ENCODE data around the gene MAP3K2. TPM values are rescaled to one million over a fixed set of nuclear protein-coding genes. Genes with fewer than 3 reads are reported as not detected.

Gene MAP3K2
- total RNA-seq, 1 donor from 2014 or later = 34.5 TPM

DNA sequence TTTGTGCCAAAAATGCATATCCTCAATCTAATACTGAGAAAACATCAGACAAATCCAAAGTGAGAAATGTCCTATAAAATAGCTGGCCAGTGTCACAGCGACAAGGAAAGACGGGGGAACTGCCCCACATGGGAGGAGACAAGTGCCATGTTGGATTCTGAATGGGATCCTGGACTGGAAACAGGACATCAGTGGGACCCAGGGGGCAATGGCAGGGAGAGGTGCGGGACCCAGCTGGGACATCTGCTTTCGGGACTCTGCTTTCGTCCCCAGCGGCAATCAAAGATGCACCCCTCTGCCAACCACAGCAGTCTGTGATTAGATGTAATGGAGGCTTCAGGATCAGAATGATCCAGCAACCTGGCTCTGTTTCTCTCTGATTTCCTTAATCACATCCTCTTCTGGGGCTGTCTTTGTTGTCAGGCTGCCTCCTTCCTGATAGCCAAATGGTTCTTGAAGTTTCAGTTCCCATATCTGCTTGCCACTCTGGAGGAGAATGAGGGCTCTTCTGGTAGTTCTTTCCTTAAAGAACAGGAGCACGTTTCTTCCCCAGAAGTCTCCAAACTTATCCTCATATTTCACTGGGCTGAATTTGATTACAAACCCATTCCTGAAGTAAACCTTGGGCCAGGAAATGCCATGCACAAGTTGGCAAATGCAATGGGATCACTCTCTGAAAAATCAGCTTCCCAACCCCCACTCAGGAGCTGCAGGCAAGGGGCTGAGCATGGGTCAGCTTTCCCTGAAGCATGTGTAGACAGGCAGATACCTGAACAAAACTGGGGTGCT lies 16.9 kb upstream of the MAP3K2 start:
- Mint-ChIP-seq H3K4me1 (ENCODE audit: low read depth) (peaks cover 6% of the 10 kb centered on the region), H3K4me3 (ENCODE audit: low read depth) (no peak overlapping the region), H3K27me3 (peaks cover 27% of the 10 kb centered on the region), H3K36me3 (ENCODE audit: insufficient read depth) (no peaks in the 10 kb centered on the region), H3K9me3 (ENCODE audit: low read depth) (no peaks in the 10 kb centered on the region), H3K27ac (no peak overlapping the region)
- no peak for DNase-seq (ENCODE audit: low spot score, unreplicated experiment)
- TF ChIP-seq, protein P1, sequence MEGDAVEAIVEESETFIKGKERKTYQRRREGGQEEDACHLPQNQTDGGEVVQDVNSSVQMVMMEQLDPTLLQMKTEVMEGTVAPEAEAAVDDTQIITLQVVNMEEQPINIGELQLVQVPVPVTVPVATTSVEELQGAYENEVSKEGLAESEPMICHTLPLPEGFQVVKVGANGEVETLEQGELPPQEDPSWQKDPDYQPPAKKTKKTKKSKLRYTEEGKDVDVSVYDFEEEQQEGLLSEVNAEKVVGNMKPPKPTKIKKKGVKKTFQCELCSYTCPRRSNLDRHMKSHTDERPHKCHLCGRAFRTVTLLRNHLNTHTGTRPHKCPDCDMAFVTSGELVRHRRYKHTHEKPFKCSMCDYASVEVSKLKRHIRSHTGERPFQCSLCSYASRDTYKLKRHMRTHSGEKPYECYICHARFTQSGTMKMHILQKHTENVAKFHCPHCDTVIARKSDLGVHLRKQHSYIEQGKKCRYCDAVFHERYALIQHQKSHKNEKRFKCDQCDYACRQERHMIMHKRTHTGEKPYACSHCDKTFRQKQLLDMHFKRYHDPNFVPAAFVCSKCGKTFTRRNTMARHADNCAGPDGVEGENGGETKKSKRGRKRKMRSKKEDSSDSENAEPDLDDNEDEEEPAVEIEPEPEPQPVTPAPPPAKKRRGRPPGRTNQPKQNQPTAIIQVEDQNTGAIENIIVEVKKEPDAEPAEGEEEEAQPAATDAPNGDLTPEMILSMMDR (IDR thresholded peaks at IDR 0.05; ENCODE audit: unreplicated experiment) = no peak

DNA sequence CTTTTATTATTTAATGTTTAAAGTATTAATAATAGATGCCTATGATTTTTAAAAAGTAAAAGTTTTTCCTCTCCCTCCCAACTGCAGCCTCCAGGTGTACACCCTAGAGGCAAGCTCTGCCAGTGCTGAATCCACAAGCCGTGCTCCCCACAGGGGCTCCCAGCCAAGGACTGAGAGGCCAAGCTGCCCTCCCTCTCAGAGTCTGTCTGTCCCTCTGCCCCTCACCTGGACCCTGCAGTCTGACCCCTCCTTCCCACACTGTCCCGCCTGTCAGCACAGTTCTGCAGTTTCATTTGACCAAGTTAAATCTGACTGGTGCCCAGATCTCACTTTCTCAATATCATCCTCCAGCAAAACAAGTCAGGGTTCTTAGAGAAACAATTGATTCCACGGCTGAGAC lies 15.7 kb upstream of the MAP3K2 start:
- Mint-ChIP-seq H3K4me3 (ENCODE audit: low read depth) (no peak overlapping the region), H3K27ac (no peak overlapping the region), H3K4me1 (ENCODE audit: low read depth) (peaks cover 6% of the 10 kb centered on the region), H3K27me3 (peaks cover 31% of the 10 kb centered on the region), H3K9me3 (ENCODE audit: low read depth) (no peaks in the 10 kb centered on the region), H3K36me3 (ENCODE audit: insufficient read depth) (no peaks in the 10 kb centered on the region)
- no peak for DNase-seq (ENCODE audit: low spot score, unreplicated experiment)
- TF ChIP-seq, protein P1 (IDR thresholded peaks at IDR 0.05; ENCODE audit: unreplicated experiment) = no peak

DNA sequence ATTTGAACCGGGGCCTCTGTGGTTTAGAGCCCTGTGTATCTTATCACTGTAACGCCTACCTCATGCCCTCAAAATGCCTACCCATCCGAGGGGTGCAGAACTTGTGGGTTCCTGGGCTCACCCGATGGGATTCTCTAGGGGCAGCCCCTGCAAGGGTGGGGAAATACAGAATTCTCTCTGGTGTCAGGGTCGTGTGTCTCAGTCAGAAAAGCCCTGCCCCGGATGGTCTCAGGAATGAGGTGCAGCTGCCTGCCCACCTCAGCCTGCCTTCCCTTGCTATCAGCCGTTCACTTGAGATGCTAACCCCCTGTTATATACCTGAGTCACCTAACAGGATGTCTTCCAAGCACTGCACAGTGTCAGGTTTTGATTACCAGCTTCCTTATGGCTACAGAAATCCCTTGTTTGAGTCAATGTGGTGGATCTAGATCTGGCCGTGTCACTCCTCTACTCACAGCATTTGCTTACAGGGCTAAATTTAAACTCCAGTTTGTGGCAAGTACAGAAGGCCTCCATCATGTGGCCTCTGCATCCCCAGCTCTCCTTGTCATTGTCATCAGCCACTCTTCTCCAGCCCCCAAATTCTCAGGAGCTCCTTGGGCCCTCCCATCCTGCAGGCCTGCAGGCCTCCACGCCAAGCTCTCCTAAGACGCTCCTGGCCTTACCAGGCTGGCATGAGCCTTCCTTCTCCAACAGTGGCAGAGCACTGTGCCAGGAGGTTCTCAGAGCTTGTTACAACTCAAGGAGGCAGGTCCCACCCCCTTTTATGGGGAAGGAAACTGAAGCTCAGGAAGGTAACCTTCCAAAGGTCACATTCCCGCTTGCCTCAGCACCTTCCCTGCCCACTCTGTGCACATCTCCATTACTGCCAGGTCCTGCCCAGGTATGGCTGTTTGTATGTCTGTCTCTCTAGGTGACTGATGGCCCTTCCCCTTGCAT lies 14.3 kb upstream of the MAP3K2 start:
- peaks cover 31% of the 10 kb centered on the region for H3K27me3 Mint-ChIP-seq
- no peak overlapping the region for H3K27ac Mint-ChIP-seq
- no peak for DNase-seq (ENCODE audit: low spot score, unreplicated experiment)
- no peak overlapping the region for H3K4me3 Mint-ChIP-seq (ENCODE audit: low read depth)
- TF ChIP-seq, protein P1 (IDR thresholded peaks at IDR 0.05; ENCODE audit: unreplicated experiment) = no peak
- no peaks in the 10 kb centered on the region for H3K36me3 Mint-ChIP-seq (ENCODE audit: insufficient read depth)
- H3K9me3 Mint-ChIP-seq (ENCODE audit: low read depth) = no peaks in the 10 kb centered on the region
- H3K4me1 Mint-ChIP-seq (ENCODE audit: low read depth) = peaks cover 6% of the 10 kb centered on the region

DNA sequence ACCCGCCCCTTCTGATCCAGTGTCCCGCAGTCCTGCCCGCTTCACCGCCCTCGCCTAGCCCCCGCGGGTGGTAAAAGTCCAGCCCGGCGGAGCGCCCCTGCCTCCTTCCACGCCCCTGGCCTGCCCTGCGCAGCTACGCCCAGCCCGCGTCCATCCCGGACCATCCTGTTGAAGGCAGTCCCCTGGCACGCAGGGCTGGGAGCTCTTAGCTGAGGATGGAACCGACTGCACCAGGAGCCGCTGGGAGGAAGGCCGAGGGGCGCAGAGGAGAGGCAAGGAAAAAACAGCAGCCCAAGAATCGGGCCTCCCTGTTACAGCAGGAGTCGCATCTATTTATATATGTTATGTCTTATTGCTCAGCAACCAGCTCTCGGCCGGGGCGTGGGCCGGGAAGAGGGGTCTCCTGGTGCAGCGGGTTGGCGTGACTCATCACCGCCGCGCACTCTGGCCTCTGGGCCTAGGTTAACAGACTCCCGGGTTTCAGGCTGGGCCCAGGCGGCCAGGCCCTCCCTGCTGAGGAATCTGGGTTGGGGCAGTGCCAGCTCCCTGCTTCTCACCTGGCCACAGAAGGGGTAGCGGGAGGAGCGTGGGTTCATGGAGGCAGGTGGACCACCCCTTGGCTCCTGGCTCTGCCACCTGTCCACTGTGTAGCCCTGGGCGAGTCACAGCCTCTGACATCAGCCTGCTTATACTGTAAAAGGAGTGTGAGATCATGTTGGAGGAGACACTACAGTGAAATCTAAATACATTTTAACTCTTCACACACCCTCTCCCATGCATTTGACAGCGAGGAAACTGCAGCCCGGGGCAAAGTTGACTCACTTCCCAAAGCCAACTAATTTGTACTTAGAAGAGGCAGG lies 13.4 kb upstream of the MAP3K2 start:
- Mint-ChIP-seq H3K36me3 (ENCODE audit: insufficient read depth) (no peaks in the 10 kb centered on the region), H3K4me3 (ENCODE audit: low read depth) (no peak overlapping the region), H3K27ac (no peak overlapping the region), H3K9me3 (ENCODE audit: low read depth) (no peaks in the 10 kb centered on the region), H3K4me1 (ENCODE audit: low read depth) (peaks cover 6% of the 10 kb centered on the region), H3K27me3 (peaks cover 31% of the 10 kb centered on the region)
- no peak for DNase-seq (ENCODE audit: low spot score, unreplicated experiment)
- TF ChIP-seq, protein P1 (IDR thresholded peaks at IDR 0.05; ENCODE audit: unreplicated experiment) = no peak

DNA sequence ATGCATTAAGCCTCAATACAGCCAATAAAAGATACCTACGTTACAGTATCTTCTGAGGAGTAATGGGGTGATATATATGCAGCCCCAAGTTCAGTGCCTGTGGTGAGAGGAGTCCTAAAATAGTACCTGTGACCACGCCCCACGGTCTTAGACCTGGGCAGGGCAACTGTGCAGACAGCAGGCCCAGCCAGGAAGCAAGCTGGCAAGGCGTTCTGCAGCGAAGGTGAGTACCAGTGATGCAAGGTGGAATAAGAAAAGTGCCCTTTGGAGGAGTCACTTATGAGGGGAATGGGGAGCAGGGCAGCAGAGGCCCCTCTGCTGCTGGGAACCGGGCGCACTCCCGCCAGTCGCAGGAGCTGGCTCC lies 12.7 kb upstream of the MAP3K2 start:
- Mint-ChIP-seq H3K9me3 (ENCODE audit: low read depth) (no peaks in the 10 kb centered on the region), H3K36me3 (ENCODE audit: insufficient read depth) (no peaks in the 10 kb centered on the region), H3K4me3 (ENCODE audit: low read depth) (no peak overlapping the region), H3K27me3 (peaks cover 31% of the 10 kb centered on the region), H3K4me1 (ENCODE audit: low read depth) (peaks cover 6% of the 10 kb centered on the region), H3K27ac (no peak overlapping the region)
- DNase-seq (ENCODE audit: low spot score, unreplicated experiment) = no peak
- TF ChIP-seq, protein P1 (IDR thresholded peaks at IDR 0.05; ENCODE audit: unreplicated experiment) = no peak
